PFSK-1 (cell line): ENCODE data around the gene ISG20.

ENCODE experiments used
- FOXP2 ChIP-seq: optimal IDR thresholded peaks from 2 replicates; pipeline ENCODE3; 2011; ENCODE audit warnings: borderline replicate concordance, control low read depth, inconsistent platforms; ENCODE audit not compliant: insufficient read depth; ENCODE audit errors: extremely low read length, extremely low read depth
- POLR2AphosphoS5 ChIP-seq: IDR thresholded peaks from 2 replicates; pipeline ENCODE4 v1.6.1; 2012; ENCODE audit warnings: low read depth, mild to moderate bottlenecking, control low read depth, low read length, moderate library complexity
- SIN3A ChIP-seq: IDR thresholded peaks from 2 replicates; pipeline ENCODE4 v1.6.1; 2012; ENCODE audit warnings: mild to moderate bottlenecking, low read length, moderate library complexity, borderline replicate concordance; ENCODE audit not compliant: insufficient read depth
- TAF1 ChIP-seq: IDR thresholded peaks from 2 replicates; pipeline ENCODE4 v1.6.1; 2012; ENCODE audit warnings: low read length, control low read depth, borderline replicate concordance; ENCODE audit not compliant: insufficient read depth
- TF ChIP-seq, protein P1 (sequence below), 2 experiments: IDR thresholded peaks; 2 replicates each; pipeline versions ENCODE4 v1.6.1 to v1.8.0; 2011 to 2012; ENCODE audit warnings: low read depth in 2 of 2, low read length in 2 of 2, control low read depth in 1 of 2, inconsistent platforms in 1 of 2, mild to moderate bottlenecking in 1 of 2, moderate library complexity in 1 of 2; ENCODE audit not compliant: insufficient read depth in 1 of 2

Gene ISG20

DNA sequence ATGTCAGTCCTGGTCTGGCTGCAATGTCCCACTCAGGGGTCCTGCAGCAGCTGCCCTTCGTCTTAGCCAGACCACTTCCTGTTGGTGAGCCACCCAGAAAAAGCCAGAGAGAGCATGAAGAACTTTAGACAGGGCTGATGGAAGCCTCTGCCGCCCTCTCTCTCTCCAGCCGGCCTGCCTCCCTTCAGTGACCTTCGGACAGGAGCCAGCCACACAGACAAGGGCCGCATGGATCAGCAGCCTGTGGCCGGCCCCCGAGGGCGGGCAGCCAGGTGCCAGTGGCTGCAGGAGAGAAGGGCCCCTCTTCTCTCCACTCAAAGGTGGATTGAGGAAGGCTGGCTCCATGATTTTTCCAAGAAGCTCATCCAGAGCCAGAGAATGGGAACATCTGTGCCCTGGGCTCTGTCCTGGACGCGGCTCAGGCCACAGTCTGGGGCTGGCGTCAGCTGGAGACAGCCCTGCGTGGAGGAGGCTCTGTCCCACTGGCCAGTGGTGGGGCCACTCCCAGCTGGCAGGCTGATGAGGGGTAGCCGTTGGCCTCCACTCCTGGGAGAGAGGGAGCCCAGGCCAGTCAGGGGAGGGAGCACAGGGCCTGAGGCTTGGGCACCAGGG lies 42.9 kb downstream of the ISG20 start:
- TF ChIP-seq POLR2AphosphoS5, result no peak
- TF ChIP-seq, protein P1, sequence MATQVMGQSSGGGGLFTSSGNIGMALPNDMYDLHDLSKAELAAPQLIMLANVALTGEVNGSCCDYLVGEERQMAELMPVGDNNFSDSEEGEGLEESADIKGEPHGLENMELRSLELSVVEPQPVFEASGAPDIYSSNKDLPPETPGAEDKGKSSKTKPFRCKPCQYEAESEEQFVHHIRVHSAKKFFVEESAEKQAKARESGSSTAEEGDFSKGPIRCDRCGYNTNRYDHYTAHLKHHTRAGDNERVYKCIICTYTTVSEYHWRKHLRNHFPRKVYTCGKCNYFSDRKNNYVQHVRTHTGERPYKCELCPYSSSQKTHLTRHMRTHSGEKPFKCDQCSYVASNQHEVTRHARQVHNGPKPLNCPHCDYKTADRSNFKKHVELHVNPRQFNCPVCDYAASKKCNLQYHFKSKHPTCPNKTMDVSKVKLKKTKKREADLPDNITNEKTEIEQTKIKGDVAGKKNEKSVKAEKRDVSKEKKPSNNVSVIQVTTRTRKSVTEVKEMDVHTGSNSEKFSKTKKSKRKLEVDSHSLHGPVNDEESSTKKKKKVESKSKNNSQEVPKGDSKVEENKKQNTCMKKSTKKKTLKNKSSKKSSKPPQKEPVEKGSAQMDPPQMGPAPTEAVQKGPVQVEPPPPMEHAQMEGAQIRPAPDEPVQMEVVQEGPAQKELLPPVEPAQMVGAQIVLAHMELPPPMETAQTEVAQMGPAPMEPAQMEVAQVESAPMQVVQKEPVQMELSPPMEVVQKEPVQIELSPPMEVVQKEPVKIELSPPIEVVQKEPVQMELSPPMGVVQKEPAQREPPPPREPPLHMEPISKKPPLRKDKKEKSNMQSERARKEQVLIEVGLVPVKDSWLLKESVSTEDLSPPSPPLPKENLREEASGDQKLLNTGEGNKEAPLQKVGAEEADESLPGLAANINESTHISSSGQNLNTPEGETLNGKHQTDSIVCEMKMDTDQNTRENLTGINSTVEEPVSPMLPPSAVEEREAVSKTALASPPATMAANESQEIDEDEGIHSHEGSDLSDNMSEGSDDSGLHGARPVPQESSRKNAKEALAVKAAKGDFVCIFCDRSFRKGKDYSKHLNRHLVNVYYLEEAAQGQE (IDR thresholded peaks at IDR 0.05; ENCODE audit: insufficient read depth in 1 of 2, low read depth in 2 of 2, low read length in 2 of 2), result no peak
- no peak for TF ChIP-seq TAF1
- no peak for TF ChIP-seq FOXP2
- TF ChIP-seq SIN3A, result no peak

DNA sequence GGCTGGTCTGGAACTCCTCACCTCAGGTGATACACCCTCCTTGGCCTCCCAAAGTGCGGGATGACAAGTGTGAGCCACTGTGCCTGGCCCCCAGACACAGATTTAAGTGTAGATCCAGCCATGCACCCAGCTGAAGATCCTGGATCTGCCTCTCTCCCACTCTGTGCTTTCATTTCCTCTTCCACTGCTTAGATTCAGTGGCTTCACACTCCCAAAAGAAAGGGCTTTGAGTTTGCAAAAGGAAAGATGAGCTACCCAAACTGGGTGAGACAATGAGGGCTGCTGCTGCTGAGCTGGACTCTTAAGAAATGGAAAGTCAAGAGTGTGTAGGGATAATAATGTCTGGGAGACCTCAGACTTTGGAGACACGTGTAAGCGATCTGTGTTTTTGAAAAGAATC lies 45.5 kb downstream of the ISG20 start:
- TF ChIP-seq, protein P1 (IDR thresholded peaks at IDR 0.05; ENCODE audit: insufficient read depth in 1 of 2, low read depth in 2 of 2, low read length in 2 of 2), result no peak
- TF ChIP-seq TAF1 (no peak), POLR2AphosphoS5 (no peak), FOXP2 (no peak), SIN3A (no peak)

DNA sequence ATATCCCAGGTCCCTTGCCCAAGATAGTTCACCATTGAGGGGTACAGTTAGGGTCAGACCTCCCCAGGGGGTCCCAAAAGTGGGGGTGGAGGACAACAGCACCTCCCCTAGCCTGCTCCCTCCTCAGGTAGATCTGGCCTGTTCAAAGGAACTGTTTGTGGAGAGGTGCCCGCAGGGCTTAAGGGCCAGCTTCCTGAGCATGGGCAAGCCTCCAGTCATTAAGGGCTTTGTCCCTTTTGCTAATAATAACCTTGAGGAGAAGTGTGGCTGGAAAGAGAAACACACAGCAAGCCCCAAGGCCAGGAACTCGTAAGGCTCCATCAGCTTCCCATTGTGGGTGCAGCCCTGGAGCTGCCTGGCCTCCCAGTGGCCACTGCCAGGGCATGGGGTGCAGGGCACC lies 47.4 kb downstream of the ISG20 start:
- TF ChIP-seq, protein P1 (IDR thresholded peaks at IDR 0.05; ENCODE audit: insufficient read depth in 1 of 2, low read depth in 2 of 2, low read length in 2 of 2), result no peak
- TF ChIP-seq SIN3A (no peak), FOXP2 (no peak), POLR2AphosphoS5 (no peak), TAF1 (no peak)

DNA sequence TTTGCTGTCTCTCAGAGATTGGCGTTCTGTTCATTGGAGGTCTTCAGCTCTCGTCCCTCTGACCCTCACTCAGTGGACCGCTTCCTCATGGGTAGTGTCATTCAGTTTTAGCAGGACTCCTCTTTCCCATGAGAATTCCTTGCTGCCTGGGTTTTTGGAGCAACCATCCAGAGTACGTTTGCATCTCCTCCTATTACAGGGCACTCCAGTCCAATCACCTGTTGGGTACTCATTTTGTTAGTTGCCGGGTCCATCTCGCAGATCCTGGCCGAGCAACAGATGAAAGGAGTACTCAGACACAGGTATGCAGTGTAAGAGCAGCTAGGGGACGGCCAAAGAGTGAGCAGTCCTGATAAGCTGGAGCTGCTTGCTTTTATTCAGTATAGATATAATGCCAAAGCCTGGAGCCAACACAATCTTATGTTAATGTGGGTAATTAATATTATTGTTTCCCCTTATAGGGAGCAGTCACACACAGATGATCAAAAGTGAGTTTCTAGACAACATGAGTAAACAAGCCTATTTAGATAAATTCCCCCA lies 49.6 kb downstream of the ISG20 start:
- TF ChIP-seq TAF1 (no peak), FOXP2 (no peak), POLR2AphosphoS5 (no peak), SIN3A (no peak)
- TF ChIP-seq, protein P1 (IDR thresholded peaks at IDR 0.05; ENCODE audit: insufficient read depth in 1 of 2, low read depth in 2 of 2, low read length in 2 of 2), result no peak
